ENCODE results near the gene CMTM8. TPM values are rescaled to one million over a fixed set of nuclear protein-coding genes. Genes with fewer than 3 reads are reported as not detected.
A peak's percentile ranks its signal among the peaks of the same experiment; 100 is the strongest.

CMTM8 gene
- total and polyA plus RNA-seq, 2 donors (not counting 1 experiment from before 2014, with no cell fraction given) = under 0.01 to 0.50 TPM

DNA sequence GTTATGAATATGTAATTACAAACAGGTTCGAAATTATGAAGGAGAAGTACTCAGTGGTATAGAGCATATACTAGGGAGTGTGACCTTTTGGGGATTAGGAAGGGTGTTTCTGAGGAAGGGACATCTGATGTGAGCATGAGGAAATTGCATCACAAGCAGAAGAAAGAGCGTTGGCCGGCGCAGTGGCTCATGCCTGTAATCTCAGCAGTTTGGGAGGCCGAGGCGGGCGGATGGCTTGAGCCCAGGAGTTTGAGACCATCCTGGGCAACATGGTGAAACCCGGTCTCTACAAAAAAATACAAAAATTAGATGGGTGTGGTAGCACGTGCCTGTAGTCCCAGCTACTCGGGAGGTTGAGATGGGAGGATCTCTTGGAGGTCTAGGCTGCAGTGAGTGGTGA is 160.1 kb downstream of the CMTM8 start:
- no peak for TF ChIP-seq EZH2 (IDR thresholded peaks at IDR 0.05; ENCODE audit: low read length, missing control alignments)
- TF ChIP-seq, protein P1, sequence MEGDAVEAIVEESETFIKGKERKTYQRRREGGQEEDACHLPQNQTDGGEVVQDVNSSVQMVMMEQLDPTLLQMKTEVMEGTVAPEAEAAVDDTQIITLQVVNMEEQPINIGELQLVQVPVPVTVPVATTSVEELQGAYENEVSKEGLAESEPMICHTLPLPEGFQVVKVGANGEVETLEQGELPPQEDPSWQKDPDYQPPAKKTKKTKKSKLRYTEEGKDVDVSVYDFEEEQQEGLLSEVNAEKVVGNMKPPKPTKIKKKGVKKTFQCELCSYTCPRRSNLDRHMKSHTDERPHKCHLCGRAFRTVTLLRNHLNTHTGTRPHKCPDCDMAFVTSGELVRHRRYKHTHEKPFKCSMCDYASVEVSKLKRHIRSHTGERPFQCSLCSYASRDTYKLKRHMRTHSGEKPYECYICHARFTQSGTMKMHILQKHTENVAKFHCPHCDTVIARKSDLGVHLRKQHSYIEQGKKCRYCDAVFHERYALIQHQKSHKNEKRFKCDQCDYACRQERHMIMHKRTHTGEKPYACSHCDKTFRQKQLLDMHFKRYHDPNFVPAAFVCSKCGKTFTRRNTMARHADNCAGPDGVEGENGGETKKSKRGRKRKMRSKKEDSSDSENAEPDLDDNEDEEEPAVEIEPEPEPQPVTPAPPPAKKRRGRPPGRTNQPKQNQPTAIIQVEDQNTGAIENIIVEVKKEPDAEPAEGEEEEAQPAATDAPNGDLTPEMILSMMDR (conservative IDR thresholded peaks at IDR 0.05 in 1 of 2, IDR thresholded peaks at IDR 0.05 in 1 of 2; ENCODE audit: low read depth in 1 of 2, low read length in 2 of 2) = no peak
- Histone ChIP-seq H2AFZ (ENCODE audit: low read length) (no peak overlapping the region), H3K4me2 (ENCODE audit: extremely low read depth, insufficient read depth, low read length) (no peak overlapping the region), H3K79me2 (ENCODE audit: control insufficient read depth, insufficient read depth, low read length) (peaks cover 8% of the 10 kb centered on the region), H3K27ac (ENCODE audit: insufficient read depth, low read length) (no peak overlapping the region), H3K9ac (ENCODE audit: insufficient read depth, low read length) (no peak overlapping the region), H3K4me1 (ENCODE audit: control insufficient read depth, extremely low read depth, insufficient read depth, low read length) (peaks cover 5% of the 10 kb centered on the region), H3K27me3 (ENCODE audit: control insufficient read depth, insufficient read depth, low read length) (no peaks in the 10 kb centered on the region), H4K20me1 (ENCODE audit: control insufficient read depth, extremely low read depth, insufficient read depth, low read length) (no peaks in the 10 kb centered on the region), H3K4me3 (replicated peaks in 1 of 4; ENCODE audit: control extremely low read depth in 1 of 4, insufficient read depth in 1 of 4, low read depth in 3 of 4, low read length in 4 of 4) (no peak overlapping the region), H3K36me3 (ENCODE audit: control insufficient read depth, insufficient read depth, low read length) (no peaks in the 10 kb centered on the region), H3K9me3 (ENCODE audit: control insufficient read depth, insufficient read depth, low read depth, low read length) (no peaks in the 10 kb centered on the region)
- no peak for DNase-seq (ENCODE audit: low read depth in 2 of 2)

DNA sequence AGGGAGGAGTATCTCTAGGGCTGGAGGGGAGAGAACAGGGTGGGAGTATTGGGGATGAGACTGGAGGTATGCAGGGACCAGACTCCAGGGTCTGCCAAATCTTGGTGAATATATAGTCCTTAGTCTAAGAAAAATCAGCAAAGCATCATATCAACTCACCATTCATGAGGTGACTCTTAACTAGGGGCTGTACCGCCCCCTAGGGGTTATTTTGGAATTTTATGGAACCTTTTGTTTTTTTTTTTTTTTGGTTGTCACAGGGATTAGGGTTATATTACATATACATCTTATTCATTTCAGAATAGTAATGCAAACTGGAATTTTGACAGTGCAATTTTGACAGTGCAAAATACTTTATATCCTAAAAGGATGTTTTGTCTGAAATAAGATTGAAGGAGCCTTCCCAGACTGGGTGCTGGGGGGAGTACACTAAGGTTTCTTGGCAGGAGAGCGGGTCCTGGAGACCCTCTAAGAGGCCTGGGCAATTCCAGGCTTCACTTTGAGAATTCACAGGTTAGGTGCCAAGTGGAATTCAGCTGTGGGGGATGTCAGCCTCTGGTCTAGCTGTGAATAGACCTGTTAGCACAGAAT is 160.6 kb downstream of the CMTM8 start:
- peaks cover 6% of the 10 kb centered on the region for H3K79me2 ChIP-seq (ENCODE audit: control insufficient read depth, insufficient read depth, low read length)
- DNase-seq (ENCODE audit: low read depth in 2 of 2) = peak in 1 of 2 donors; percentile 77
- no peak overlapping the region for H3K9ac ChIP-seq (ENCODE audit: insufficient read depth, low read length)
- TF ChIP-seq EZH2 (IDR thresholded peaks at IDR 0.05; ENCODE audit: low read length, missing control alignments) = no peak
- TF ChIP-seq, protein P1 (conservative IDR thresholded peaks at IDR 0.05 in 1 of 2, IDR thresholded peaks at IDR 0.05 in 1 of 2; ENCODE audit: low read depth in 1 of 2, low read length in 2 of 2) = peak; percentile 57 to 64
- no peak overlapping the region for H3K4me2 ChIP-seq (ENCODE audit: extremely low read depth, insufficient read depth, low read length)
- no peak overlapping the region for H3K27ac ChIP-seq (ENCODE audit: insufficient read depth, low read length)
- H3K36me3 ChIP-seq (ENCODE audit: control insufficient read depth, insufficient read depth, low read length) = no peaks in the 10 kb centered on the region
- H2AFZ ChIP-seq (ENCODE audit: low read length) = no peak overlapping the region
- H4K20me1 ChIP-seq (ENCODE audit: control insufficient read depth, extremely low read depth, insufficient read depth, low read length) = no peaks in the 10 kb centered on the region
- H3K4me1 ChIP-seq (ENCODE audit: control insufficient read depth, extremely low read depth, insufficient read depth, low read length) = peaks cover 5% of the 10 kb centered on the region
- no peaks in the 10 kb centered on the region for H3K9me3 ChIP-seq (ENCODE audit: control insufficient read depth, insufficient read depth, low read depth, low read length)
- no peaks in the 10 kb centered on the region for H3K27me3 ChIP-seq (ENCODE audit: control insufficient read depth, insufficient read depth, low read length)
- no peak overlapping the region for H3K4me3 ChIP-seq (replicated peaks in 1 of 4; ENCODE audit: control extremely low read depth in 1 of 4, insufficient read depth in 1 of 4, low read depth in 3 of 4, low read length in 4 of 4)

DNA sequence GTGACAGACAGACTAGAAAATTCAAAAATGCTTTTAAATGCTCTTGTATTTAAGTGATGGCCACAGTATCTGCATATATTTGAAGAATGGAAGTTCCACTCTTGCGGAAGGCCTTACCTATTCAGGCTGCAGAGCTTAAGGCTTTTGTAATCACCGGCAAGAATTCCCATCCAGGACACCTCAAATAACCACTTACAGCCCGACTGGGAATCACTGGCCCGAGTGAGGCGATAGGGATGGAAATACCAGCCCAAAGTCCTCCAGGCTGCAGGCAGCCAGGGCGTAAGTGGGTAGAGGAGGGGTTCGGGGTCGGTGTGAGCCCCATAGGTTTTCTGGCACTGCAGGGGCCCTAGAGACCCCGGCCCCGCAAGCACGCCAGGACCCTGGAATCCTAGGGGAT is 162.6 kb downstream of the CMTM8 start:
- no peak for TF ChIP-seq EZH2 (IDR thresholded peaks at IDR 0.05; ENCODE audit: low read length, missing control alignments)
- TF ChIP-seq, protein P1 (conservative IDR thresholded peaks at IDR 0.05 in 1 of 2, IDR thresholded peaks at IDR 0.05 in 1 of 2; ENCODE audit: low read depth in 1 of 2, low read length in 2 of 2) = no peak
- no peaks in the 10 kb centered on the region for H3K9me3 ChIP-seq (ENCODE audit: control insufficient read depth, insufficient read depth, low read depth, low read length)
- no peaks in the 10 kb centered on the region for H3K27me3 ChIP-seq (ENCODE audit: control insufficient read depth, insufficient read depth, low read length)
- DNase-seq (ENCODE audit: low read depth in 2 of 2) = no peak
- peak overlapping the region; percentile 73 for H2AFZ ChIP-seq (ENCODE audit: low read length)
- H3K36me3 ChIP-seq (ENCODE audit: control insufficient read depth, insufficient read depth, low read length) = no peaks in the 10 kb centered on the region
- H3K4me3 ChIP-seq (replicated peaks in 1 of 4; ENCODE audit: control extremely low read depth in 1 of 4, insufficient read depth in 1 of 4, low read depth in 3 of 4, low read length in 4 of 4) = peak overlapping the region; percentile 27 to 60 (median 40)
- peak overlapping the region; percentile 96 for H3K4me2 ChIP-seq (ENCODE audit: extremely low read depth, insufficient read depth, low read length)
- no peaks in the 10 kb centered on the region for H4K20me1 ChIP-seq (ENCODE audit: control insufficient read depth, extremely low read depth, insufficient read depth, low read length)
- peaks cover 5% of the 10 kb centered on the region for H3K4me1 ChIP-seq (ENCODE audit: control insufficient read depth, extremely low read depth, insufficient read depth, low read length)
- H3K27ac ChIP-seq (ENCODE audit: insufficient read depth, low read length) = peak overlapping the region; percentile 68
- H3K9ac ChIP-seq (ENCODE audit: insufficient read depth, low read length) = peak overlapping the region; percentile 70
- peaks cover 6% of the 10 kb centered on the region for H3K79me2 ChIP-seq (ENCODE audit: control insufficient read depth, insufficient read depth, low read length)

All from fibroblast of lung (primary cell).